HG03066 (cell line): ENCODE results near the gene TTLL8.

Source experiments
- ATAC-seq: cut with Tn5 transposase; IDR thresholded peaks from one replicate; pipeline ENCODE4 v1.9.1; 2021; ENCODE audit warnings: low read depth; ENCODE audit not compliant: unreplicated experiment

Gene TTLL8

DNA sequence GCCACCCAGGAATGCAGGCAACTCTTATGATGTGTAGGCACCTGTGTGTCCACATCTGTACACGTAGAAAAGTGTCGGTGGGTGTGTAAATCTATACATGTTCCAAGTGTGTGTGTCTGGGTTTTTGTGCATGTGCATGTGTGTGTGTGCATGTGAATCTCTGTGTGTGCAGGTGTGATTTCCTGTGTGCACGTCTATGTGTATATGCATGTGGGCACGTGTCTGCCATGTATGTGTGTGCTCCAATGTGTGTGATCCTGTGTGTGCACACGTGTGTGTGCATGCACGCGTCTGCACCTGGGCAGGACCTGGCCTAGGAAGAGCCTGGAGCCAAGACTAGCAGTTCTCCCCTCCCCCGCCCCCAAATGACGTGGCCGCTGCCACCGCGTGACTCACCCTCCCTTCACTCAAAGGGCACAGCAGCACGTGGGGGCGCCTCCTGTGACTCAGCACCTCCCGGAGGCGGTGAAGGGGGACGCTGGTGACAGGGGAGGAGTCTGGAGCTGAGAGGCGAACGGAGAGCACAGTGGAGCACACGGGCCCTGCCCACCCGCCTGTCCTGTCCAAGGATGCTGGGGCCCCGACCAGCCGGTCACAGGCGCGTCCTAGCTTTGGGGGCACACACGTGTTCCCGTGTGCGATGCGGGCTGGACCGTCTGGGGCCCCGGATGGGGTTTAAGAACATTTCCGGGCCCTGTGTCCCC, 87.4 kb downstream of the TTLL8 start:
- ATAC-seq, result peak; percentile 75

DNA sequence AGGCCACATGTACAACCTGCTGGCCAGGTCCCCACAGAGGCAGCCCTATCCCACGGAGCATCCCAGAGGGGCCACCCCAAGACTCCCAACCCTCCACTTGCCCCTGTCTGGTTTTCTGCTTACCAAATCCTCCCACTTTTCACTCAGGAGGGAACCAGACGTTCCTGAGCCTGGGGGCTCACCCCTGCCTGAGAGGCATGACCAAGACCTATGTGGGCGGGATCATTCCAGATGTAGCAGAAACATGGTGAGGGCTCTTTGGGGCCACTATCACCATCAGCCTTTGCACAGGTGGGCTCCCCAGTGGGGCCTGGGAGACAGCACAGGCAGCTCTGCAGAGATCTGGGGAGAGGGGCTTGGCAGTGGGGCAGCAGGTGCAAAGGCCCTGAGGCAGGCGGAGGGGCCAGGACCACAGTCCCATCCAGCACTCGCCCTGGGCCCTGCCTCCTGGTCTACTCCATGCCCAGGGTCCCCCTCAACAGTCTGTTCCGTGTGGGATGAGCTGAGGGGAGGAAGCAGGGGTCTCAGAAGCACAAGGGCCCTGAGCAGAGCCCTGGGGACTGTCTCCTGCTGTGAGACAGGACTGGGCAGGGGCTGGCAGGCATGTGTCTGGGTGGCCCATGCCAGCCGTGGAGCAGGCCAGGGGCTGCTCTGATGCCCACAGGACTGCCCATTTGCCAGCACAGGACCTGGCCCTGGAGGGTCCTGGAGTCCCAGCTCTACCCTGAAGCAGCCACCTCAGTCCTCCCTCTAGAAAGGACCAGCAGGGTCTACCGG, 88.2 kb downstream of the TTLL8 start:
- no peak for ATAC-seq

DNA sequence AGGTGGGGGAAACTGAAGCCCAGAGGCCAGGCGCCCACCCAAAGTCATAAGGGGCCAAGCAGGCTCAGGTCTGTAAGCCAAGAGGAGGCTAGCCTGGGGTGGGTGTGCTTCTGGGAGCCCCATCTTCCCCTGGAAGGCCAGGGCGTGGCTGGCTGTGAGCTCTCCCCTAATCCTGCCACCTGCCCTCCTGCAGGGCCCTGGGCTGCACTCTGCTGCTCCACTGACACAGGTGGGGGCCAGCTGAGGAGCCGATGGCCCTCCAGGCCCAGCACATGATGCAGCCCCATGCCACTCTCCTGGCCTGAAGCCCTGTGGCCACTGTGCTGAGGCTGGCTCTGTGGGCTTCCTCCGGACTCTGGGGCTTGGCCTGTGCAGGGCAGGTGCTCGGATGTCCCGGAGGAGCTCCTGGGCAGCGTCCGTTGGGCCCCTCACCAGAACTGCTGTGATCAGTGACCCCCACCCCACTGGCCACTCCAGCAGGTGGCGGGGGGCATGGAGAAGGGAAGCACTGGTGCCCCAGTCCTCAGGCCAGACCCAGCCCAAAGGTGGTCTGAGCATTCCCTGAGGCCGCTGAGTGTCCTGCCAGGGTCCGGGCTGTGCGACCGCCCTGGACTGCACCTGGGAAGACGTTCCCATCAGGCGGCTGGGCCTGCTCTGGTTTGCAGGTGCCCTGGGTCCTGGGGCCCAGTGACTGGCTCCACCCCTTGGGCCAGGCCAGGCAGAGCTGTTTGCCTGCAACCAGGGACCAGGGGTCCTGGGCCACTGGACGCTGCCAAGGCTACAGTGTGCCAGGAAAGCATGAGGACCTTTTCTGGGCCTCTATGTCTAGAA, 89.1 kb downstream of the TTLL8 start:
- no peak for ATAC-seq
